ENCODE measurements around the gene KCTD6.
A peak's percentile ranks its signal among the peaks of the same experiment; 100 is the strongest.

KCTD6 gene

DNA sequence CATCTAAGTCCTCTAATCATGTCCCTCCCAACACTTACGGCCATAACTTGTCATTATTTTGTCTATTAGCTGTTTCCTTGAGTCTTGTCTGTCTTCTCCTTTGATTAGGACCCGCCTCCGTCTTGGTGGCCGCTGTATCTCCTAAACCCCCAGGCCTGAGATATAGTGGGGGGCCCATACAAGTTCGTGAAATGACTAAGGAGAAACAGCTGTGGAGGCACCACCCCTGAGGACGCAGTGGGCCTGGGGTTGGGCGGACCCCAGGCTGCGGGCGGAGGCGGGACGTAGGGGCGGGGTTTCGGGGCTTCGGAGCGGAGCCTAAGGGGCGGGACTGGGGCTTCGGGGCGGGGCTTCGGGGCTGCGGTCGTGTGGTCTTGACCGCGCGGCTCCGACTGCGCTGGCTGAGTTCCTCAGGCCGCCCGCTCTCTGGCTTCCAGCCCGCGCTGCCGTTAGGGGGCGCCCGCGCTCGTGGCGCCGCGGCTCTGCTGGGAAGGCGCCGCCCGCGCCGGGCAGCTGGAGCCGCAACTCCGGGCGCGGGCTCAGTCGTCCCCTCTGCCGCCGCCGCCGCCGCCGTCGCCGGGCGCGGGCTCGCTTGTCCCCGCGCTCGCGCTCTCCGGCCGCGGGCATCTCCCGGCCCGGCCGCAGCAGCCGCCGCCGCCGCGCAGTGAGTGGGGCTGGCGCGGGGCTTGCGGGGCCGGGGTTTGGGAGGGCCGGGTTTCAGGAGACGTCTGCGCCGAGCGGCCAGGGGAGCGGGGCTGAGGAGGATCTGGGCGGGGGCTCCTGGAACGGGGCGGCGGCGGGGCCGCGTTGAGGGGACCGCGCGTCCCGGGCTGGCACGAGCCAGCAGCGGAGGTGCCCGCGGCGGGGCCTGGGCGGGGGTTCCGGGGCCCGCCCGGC lies at the start of gene KCTD6:
Gene KCTD6, plus strand, starts transcription at position 591 of the 897 bp plus-strand sequence. CDS start 6,660 bp downstream, outside the sequence.
- DNase-seq, result peak; percentile 75 to 81 (median 78)

- no peak for DNase-seq
Observed at GRCh38 chr3:58452176-58452575, 39.7 kb upstream of the KCTD6 start.

DNA sequence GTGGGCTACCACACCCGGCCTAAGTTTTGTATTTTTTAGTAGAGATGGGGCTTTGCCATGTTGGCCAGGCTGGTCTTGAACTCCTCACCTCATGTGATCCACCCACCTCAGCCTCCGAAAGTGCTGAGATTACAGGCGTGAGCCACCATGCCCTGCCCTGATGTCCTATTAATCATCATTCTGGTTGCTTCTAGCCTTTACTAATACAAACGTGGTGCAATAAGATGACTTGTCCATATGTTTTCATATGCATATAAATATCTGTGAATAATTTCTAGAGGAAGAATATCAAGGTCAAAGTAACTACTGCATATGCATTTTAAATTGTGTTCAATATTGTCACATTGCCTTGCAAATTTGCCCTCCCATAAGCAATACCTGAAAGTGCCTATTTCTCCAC lies 32.7 kb upstream of the KCTD6 start:
- DNase-seq, result no peak

- no peak for DNase-seq
Observed at GRCh38 chr3:58462829-58463180, 29.1 kb upstream of the KCTD6 start.

GRCh38 chr3:58463181-58463941 lies 28.5 kb upstream of the KCTD6 start:
- peak; percentile 14 to 44 (median 40) for DNase-seq

GRCh38 chr3:58463942-58464271 lies 28.0 kb upstream of the KCTD6 start:
- no peak for DNase-seq

GRCh38 chr3:58464866-58465265 lies 27.0 kb upstream of the KCTD6 start:
- no peak for DNase-seq

DNA sequence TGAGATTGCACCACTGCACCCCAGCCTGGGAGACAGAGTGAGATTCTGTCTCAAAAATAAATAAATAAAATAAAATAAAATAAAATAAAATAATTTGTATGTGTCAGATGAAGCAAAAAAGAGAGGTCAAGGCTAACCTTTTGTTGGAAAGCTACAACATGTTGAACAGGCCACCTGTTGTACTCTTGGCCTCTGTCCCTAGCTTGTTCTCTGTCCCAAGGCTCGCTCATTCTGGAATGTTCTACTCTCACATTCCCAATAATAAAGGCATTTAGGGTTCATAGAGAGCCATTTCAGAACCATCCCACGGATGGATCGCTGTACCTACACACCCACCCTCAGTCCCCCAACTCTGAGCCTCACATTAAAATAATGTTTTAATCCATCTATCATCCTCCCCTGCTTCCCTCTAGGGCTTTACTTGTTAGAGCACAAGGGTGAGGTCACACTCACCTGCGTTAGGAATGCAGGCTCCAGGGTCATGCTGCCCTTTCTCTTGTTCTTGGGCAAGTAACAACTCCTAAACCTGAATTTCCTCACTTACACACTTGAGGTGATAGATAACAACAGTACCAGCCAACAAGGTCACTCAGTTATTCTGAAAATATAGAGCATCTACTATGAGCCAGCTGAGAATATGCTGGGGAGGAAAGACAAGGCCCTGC lies 24.9 kb upstream of the KCTD6 start:
- DNase-seq, result no peak

- no peak for DNase-seq
Observed at GRCh38 chr3:58469096-58469495, 22.8 kb upstream of the KCTD6 start.

DNA sequence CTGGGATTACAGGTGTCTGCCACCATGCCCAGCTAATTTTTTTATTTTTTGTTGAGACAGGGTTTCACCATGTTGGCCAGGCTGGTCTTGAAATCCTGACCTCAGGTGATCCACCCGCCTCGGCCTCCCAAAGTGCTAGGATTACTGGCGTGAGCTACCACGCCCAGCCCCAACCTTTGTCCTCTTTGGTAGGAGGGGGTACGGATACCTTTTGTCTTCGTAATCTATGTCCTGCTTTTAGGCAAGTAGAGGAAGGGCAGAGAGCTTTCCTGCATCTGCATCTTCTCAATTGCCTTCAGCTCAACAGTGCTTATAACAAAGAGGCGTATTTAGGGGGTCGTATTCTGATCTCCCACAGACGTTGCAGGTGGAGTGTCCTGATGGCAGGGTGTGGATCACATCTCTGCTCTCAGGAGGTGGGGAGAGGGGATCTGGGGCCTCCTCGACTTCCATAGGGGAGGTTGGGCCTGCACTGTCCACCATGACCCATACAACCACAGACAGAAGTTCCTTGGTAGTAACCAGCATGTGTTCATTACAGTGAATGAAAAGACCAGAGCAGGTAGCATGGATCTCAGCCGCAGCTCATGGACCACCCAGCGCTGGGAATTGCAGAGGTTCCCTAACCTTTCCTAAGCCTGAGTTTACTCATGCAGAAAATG lies 21.4 kb upstream of the KCTD6 start:
- DNase-seq, result no peak

DNA sequence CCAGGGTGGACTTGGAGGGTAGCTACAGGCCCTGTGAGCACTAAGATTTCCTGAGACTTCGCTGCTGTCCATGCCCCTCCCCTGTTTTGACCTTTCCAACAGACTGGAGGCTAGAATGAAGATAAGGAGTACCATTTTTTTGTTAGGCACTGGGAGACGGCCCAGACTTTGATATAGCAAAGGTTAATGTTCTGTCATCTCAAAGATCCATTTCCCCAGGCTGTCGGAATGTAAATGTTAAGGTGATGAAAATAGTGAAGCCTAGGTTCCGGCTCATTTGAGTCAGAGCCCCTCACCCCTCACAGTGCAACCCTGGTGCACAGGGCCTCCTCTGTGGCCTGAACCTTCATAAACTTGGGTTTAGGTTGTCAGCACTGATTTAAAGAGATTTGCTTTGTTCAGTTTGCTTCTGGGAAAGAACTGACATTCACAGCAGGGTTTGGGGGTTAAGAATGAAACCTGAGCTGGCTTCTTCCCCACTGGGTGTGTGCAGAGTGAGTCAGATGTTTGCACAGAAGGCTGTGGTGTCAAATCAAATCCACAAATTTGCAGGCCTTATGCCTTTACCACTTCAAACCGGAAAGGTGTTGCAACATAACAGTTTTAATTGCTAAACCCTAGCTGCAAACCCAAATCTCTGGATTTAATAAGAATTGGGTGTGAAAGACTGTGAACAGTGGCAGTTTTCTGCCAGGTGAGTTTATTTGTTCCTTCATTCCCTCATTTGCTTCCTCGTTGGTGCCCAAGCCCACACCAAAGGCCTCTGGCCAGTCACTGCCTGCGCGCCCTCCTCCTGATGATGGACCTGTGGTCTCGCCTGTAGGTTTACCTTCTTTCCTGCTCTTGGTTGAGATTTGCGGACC lies 20.6 kb upstream of the KCTD6 start:
- no peak for DNase-seq

DNA sequence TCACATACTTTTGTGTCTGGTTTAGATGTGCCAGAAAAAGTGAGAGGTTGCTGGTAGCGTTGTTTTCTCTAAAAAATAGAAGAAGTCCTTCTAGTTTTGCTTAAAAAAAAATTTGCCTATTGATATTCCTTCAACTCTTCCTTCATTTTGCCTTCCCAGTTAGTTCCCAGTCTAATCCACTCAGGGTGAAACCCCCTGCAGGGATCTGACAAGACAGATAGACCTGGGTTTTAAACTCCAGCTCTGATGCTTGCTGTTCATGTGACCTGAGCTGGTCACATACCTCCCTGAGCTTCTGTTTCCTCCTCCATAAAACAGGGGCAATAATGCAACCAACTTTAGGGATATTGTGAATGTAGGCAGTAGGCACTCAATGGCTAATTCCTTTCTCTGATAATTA lies 18.6 kb upstream of the KCTD6 start:
- no peak for DNase-seq

- no peak for DNase-seq
Observed at GRCh38 chr3:58474348-58474911, 17.5 kb upstream of the KCTD6 start.

DNA sequence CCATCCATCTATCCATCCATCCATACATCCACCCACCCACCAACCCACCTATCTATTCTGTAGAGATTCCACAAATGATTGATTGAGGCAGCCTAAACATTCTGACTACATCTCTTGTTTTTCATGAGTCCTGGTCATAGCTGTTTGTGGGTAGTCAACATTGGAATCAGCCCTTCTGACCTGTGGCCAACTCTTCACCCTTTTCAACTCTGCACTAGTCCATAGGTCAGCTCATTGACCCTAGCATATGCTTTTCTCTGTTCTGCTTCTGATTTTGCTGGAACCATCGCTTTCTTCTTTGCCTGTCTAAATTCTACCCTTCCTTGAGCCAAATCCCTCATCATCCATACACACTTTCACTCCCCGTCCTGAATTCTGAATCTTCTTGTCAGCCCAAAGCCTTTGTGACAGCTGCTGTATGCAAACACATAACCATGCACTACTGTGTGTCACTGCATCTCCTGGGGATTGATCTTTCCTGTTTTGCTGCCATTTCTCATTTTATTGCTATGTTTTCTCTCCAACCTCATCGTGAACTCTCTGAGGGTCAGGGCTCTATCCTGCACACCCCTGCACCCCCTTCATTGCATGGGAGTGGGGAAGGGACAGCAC lies 16.8 kb upstream of the KCTD6 start:
- no peak for DNase-seq

GRCh38 chr3:58478781-58479180 lies 13.1 kb upstream of the KCTD6 start:
- no peak for DNase-seq

DNA sequence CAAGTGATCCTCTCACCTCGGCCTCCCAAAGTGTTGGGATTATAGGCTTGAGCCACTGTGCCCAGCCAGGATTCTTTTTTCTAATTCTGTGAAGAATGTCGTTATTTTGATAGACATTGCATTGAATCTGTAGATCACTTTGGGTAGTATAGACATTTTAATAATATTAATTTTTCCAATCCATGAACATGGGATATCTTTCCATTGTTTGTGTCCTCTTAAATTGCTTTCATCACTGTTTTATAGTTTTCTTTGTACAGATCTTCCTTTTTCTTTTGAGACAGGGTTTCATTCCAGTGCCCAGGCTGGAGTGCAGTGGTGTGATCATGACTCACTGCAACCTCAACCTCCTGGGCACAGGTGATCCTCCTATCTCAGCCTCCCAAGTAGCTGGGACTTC lies 11.6 kb upstream of the KCTD6 start:
- no peak for DNase-seq

GRCh38 chr3:58482917-58483636 lies 8.8 kb upstream of the KCTD6 start:
- no peak for DNase-seq

DNA sequence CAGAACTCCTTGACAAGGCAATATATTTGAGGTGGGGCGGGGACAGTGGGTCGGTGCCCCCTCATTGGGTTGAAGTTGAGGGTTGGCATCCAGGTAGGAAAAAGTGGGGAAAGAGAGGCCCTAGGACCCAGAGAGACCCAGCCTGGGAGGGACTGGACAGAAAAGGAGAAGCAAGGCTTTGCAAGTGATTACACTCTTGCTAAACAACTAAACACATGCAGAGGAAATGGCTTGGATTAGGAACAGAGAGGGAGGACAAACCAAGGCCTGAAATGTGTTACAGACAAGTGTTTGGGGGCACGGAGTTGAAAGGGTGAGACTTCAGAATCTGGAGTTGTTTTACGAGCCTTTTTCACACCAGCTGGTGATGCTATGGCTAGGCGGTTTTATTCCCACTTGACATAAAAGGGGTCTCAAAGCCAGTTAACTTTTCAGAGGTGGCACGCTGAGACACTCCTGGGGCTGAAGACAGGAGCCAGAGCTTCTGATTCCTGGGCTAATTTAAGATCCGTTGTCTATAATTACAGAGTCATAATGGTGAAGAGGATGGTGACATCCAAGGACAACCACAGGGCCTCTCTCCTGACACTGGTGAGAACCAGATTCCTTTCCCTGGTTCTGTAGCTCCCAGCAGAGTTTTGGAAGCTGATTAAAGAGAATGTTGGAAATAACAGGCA lies 7.7 kb upstream of the KCTD6 start:
- DNase-seq, result no peak

- DNase-seq, result no peak
Observed at GRCh38 chr3:58484722-58485069, 7.2 kb upstream of the KCTD6 start.

GRCh38 chr3:58485801-58486435 lies 6.0 kb upstream of the KCTD6 start:
- no peak for DNase-seq

Data from activated CD4-positive, CD25-positive, alpha-beta regulatory T cell (primary cell).